Measurements from ENCODE around the gene NPAS2. TPM values are rescaled to one million over a fixed set of nuclear protein-coding genes. Genes with fewer than 3 reads are reported as not detected.

The NPAS2 gene
- total RNA-seq, 1 experiment from 2014 or later, result 142 TPM

DNA sequence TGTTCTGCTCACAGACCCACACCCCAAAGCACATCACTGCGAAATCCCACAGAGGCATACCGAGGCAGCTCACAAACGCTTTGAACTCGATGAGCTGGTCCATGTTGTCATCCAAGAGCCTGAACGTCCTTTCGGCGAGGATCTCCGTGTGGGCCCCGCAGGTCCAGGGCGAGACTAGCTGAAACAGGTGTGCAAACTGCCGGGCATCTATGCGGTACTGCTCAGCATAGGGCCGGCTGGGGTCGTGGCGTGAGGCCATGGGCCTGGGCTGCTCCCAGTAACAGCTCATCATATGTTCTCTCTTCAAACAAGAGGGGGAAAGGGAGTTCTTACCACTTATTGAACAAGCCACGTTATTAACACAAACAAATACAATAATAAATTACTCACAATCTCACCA lies 202.3 kb downstream of the NPAS2 start:
- Mint-ChIP-seq H3K27ac (ENCODE audit: unreplicated experiment) (no peak overlapping the region), H3K27me3 (ENCODE audit: unreplicated experiment) (no peaks in the 10 kb centered on the region), H3K9me3 (ENCODE audit: low read depth, unreplicated experiment) (no peaks in the 10 kb centered on the region), H3K4me1 (ENCODE audit: low read depth, unreplicated experiment) (no peaks in the 10 kb centered on the region), H3K36me3 (ENCODE audit: insufficient read depth, unreplicated experiment) (peaks cover 50% of the 10 kb centered on the region), H3K4me3 (ENCODE audit: low read depth, unreplicated experiment) (no peak overlapping the region)
- no peak for DNase-seq
- TF ChIP-seq, protein P1, sequence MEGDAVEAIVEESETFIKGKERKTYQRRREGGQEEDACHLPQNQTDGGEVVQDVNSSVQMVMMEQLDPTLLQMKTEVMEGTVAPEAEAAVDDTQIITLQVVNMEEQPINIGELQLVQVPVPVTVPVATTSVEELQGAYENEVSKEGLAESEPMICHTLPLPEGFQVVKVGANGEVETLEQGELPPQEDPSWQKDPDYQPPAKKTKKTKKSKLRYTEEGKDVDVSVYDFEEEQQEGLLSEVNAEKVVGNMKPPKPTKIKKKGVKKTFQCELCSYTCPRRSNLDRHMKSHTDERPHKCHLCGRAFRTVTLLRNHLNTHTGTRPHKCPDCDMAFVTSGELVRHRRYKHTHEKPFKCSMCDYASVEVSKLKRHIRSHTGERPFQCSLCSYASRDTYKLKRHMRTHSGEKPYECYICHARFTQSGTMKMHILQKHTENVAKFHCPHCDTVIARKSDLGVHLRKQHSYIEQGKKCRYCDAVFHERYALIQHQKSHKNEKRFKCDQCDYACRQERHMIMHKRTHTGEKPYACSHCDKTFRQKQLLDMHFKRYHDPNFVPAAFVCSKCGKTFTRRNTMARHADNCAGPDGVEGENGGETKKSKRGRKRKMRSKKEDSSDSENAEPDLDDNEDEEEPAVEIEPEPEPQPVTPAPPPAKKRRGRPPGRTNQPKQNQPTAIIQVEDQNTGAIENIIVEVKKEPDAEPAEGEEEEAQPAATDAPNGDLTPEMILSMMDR (IDR thresholded peaks at IDR 0.05; ENCODE audit: unreplicated experiment), result no peak
- CTCF ChIA-PET, result no interaction called here
- BruUV-seq (replicated peaks), result no TSS peak
- intact Hi-C loops (cut with micrococcal nuclease; ENCODE audit: unreplicated experiment), result no loop called here

GRCh38 chr2:101023327-101024107 lies 203.6 kb downstream of the NPAS2 start:
- Mint-ChIP-seq H3K27ac (ENCODE audit: unreplicated experiment) (no peak overlapping the region), H3K4me3 (ENCODE audit: low read depth, unreplicated experiment) (no peak overlapping the region), H3K36me3 (ENCODE audit: insufficient read depth, unreplicated experiment) (peaks cover 58% of the 10 kb centered on the region), H3K27me3 (ENCODE audit: unreplicated experiment) (no peaks in the 10 kb centered on the region), H3K9me3 (ENCODE audit: low read depth, unreplicated experiment) (no peaks in the 10 kb centered on the region), H3K4me1 (ENCODE audit: low read depth, unreplicated experiment) (no peaks in the 10 kb centered on the region)
- CTCF ChIA-PET, result no interaction called here
- intact Hi-C loops (cut with micrococcal nuclease; ENCODE audit: unreplicated experiment), result no loop called here
- BruUV-seq (replicated peaks), result no TSS peak
- DNase-seq, result no peak
- TF ChIP-seq, protein P1 (IDR thresholded peaks at IDR 0.05; ENCODE audit: unreplicated experiment), result no peak

- H3K36me3 Mint-ChIP-seq (ENCODE audit: insufficient read depth, unreplicated experiment), result peaks cover 53% of the 10 kb centered on the region
- no TSS peak for BruUV-seq (replicated peaks)
- TF ChIP-seq, protein P1 (IDR thresholded peaks at IDR 0.05; ENCODE audit: unreplicated experiment), result no peak
- CTCF ChIA-PET, result interaction anchor here (0.6 kb wide), 1 partner anchor 127 kb away, joined by 3 read pairs; no protein-coding TSS in a partner anchor
- intact Hi-C loops (cut with micrococcal nuclease; ENCODE audit: unreplicated experiment), result no loop called here
- no peaks in the 10 kb centered on the region for H3K27me3 Mint-ChIP-seq (ENCODE audit: unreplicated experiment)
- no peak overlapping the region for H3K27ac Mint-ChIP-seq (ENCODE audit: unreplicated experiment)
- H3K9me3 Mint-ChIP-seq (ENCODE audit: low read depth, unreplicated experiment), result no peaks in the 10 kb centered on the region
- no peak for DNase-seq
- no peak overlapping the region for H3K4me3 Mint-ChIP-seq (ENCODE audit: low read depth, unreplicated experiment)
- no peaks in the 10 kb centered on the region for H3K4me1 Mint-ChIP-seq (ENCODE audit: low read depth, unreplicated experiment)
These were observed 205.6 kb downstream of the NPAS2 start for GRCh38 chr2:101025561-101025960.

GRCh38 chr2:101026253-101026701 lies 206.3 kb downstream of the NPAS2 start:
- no peaks in the 10 kb centered on the region for H3K4me1 Mint-ChIP-seq (ENCODE audit: low read depth, unreplicated experiment)
- H3K36me3 Mint-ChIP-seq (ENCODE audit: insufficient read depth, unreplicated experiment), result peaks cover 46% of the 10 kb centered on the region
- no TSS peak for BruUV-seq (replicated peaks)
- intact Hi-C loops (cut with micrococcal nuclease; ENCODE audit: unreplicated experiment), result no loop called here
- H3K4me3 Mint-ChIP-seq (ENCODE audit: low read depth, unreplicated experiment), result no peak overlapping the region
- no peak overlapping the region for H3K27ac Mint-ChIP-seq (ENCODE audit: unreplicated experiment)
- DNase-seq, result no peak
- H3K9me3 Mint-ChIP-seq (ENCODE audit: low read depth, unreplicated experiment), result no peaks in the 10 kb centered on the region
- H3K27me3 Mint-ChIP-seq (ENCODE audit: unreplicated experiment), result no peaks in the 10 kb centered on the region
- TF ChIP-seq, protein P1 (IDR thresholded peaks at IDR 0.05; ENCODE audit: unreplicated experiment), result no peak
- CTCF ChIA-PET, result interaction anchor here (0.6 kb wide), 1 partner anchor 315 kb away, joined by 10 read pairs; no protein-coding TSS in a partner anchor
